ENCODE data around the gene MBOAT2. TPM values are rescaled to one million over a fixed set of nuclear protein-coding genes. Genes with fewer than 3 reads are reported as not detected.

MBOAT2 gene
- total and polyA plus RNA-seq, 7 donors, result 0.11 to 3.5 (median 0.83) TPM

- Histone ChIP-seq H3K27ac (peak overlapping the region; percentile 74), H3K27me3 (ENCODE audit: insufficient read depth in 3 of 3, low read length in 2 of 3) (no peaks in the 10 kb centered on the region), H3K36me3 (ENCODE audit: insufficient read depth in 1 of 2, low read depth in 1 of 2) (peaks cover 0 to 50% of the 10 kb centered on the region in 2 donors), H3K9me3 (no peaks in the 10 kb centered on the region), H3K4me3 (no peak overlapping the region), H3K4me1 (peaks cover 43% of the 10 kb centered on the region)
- 91 to 96% (median 95%) methylated on average over 8 of the region's 8 CpGs for WGBS, 3 donors
- DNase-seq (no peak), ATAC-seq (no peak)
- intact Hi-C loops (cut with DNase I), result no loop called here
- no peak for TF ChIP-seq CTCF (IDR thresholded peaks at IDR 0.05)
Observed at GRCh38 chr2:8819948-8820347, 183.5 kb downstream of the MBOAT2 start.

GRCh38 chr2:8819194-8819593 is 184.3 kb downstream of the MBOAT2 start:
- intact Hi-C loops (cut with DNase I), result no loop called here
- Histone ChIP-seq H3K27ac (peak overlapping the region; percentile 31), H3K9me3 (no peaks in the 10 kb centered on the region), H3K36me3 (ENCODE audit: insufficient read depth in 1 of 2, low read depth in 1 of 2) (peaks cover 0 to 48% of the 10 kb centered on the region in 2 donors), H3K4me3 (no peak overlapping the region), H3K27me3 (ENCODE audit: insufficient read depth in 3 of 3, low read length in 2 of 3) (no peaks in the 10 kb centered on the region), H3K4me1 (peaks cover 43% of the 10 kb centered on the region)
- no peak for TF ChIP-seq CTCF (IDR thresholded peaks at IDR 0.05)
- DNase-seq (no peak), ATAC-seq (peak; percentile 38 to 63 (median 52))
- WGBS, 3 donors, result 82 to 92% (median 86%) methylated on average over 5 of the region's 5 CpGs

DNA sequence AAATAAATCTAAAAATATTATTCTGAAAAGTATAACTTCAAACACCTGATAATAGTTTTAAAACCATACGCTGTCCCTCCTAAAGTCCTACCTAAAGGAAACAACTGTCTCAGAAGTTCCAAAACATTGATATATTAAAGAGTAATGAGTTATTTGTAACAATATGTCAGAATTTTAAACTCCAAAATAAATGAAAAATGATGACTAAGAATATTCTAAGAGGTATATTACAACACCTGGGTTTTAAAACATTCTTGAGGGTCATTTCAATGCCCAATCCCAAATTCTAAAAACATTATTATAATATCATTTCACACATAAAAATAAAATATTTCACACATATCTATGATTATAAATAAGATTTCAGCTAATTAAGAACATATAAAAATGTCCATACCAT is 186.3 kb downstream of the MBOAT2 start:
- Histone ChIP-seq H3K27ac (no peak overlapping the region), H3K9me3 (no peaks in the 10 kb centered on the region), H3K27me3 (ENCODE audit: insufficient read depth in 3 of 3, low read length in 2 of 3) (no peaks in the 10 kb centered on the region), H3K4me3 (no peak overlapping the region), H3K36me3 (ENCODE audit: insufficient read depth in 1 of 2, low read depth in 1 of 2) (peaks cover 0 to 60% of the 10 kb centered on the region in 2 donors), H3K4me1 (peaks cover 35% of the 10 kb centered on the region)
- ATAC-seq (no peak), DNase-seq (no peak)
- 96 to 100% (median 98%) methylated on average over 1 of the region's 1 CpG for WGBS, 3 donors
- TF ChIP-seq CTCF (IDR thresholded peaks at IDR 0.05), result no peak
- intact Hi-C loops (cut with DNase I), result no loop called here

DNA sequence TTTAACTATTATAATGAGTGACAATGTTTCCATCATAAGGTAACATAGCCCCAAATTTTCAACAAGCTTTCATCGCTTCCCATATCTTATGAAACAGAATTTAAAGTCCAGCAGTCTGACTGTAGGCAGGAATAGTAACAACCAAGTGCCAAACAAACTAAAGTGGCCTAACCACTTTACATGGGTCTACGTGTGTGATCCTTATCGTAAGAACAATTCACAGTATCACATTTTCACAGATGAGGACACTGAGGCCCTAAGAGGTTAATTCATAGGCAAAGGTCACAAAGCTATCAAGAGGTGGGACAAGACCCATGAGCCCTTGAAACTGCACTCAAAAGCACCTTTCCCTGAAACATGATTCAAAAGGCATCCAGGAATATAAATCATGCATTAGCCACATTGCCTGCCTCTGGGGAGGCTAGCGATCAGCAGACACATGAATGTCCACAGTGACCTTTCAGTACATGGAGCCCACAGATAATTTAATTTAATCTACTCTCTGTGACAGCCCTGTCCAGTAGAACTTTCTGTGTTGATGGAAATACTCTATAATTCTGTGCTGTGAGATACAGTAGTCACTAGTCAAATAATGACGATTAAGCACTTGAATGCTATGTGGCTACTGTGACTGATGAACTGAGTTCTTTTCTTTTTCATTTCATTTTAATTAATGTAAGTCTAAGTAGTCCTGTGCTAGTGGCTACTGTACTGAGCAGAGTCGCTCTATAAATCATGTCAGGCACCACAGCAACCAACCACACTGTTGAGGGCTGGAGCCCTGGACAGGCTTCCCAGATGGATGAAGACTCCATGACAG is 196.4 kb downstream of the MBOAT2 start:
- H3K36me3 ChIP-seq (ENCODE audit: insufficient read depth in 1 of 2, low read depth in 1 of 2), result peaks cover 9 to 75% of the 10 kb centered on the region in 2 donors
- H3K4me3 ChIP-seq, result no peak overlapping the region
- intact Hi-C loops (cut with DNase I), result no loop called here
- 66 to 82% (median 70%) methylated on average over 6 of the region's 6 CpGs for WGBS, 3 donors
- peak overlapping the region; percentile 54 for H3K27ac ChIP-seq
- no peaks in the 10 kb centered on the region for H3K9me3 ChIP-seq
- DNase-seq (no peak), ATAC-seq (no peak)
- no peak for TF ChIP-seq CTCF (IDR thresholded peaks at IDR 0.05)
- H3K27me3 ChIP-seq (ENCODE audit: insufficient read depth in 3 of 3, low read length in 2 of 3), result no peaks in the 10 kb centered on the region
- peaks cover 29% of the 10 kb centered on the region for H3K4me1 ChIP-seq
